ENCODE measurements around the gene COL5A1.

DNA sequence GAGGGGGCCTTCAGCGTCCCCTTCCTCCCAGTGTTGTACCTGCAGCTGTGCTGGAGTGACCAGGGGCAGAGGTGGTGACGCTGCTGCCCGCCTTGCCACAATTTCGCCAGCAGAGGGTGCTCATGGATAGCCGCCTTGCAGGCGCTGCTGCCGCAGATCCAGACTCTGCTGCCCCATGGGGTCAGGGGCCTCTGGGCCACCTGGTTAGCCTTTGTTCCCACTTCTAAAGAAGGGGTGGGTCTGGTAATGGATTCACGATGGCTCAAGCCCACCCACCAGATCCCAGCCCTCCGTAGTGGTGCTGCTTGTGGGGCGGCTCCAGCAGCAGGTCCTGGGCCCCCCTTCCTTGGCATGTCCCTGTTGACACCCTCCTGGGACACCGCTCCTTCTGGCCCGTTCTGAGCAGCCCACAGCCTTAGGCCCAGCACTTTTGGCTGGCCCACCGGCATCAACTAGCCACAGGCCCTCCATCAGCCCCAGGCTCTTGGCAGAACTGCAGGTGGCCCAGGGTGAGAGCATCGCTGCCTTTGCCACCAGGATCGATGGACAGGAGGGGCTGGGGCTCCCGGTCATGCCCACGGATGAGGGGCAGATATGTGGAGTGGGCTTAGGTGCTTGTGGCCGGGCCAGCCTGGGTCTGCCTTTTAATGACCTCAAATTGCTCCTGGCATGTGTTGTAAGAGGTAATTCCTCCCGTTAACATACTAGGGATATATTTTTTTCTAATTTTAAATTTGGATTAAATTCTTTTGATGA, 57.2 kb downstream of the COL5A1 start:
- no peak for TF ChIP-seq POLR2AphosphoS5 (IDR thresholded peaks at IDR 0.05; ENCODE audit: low read depth, low read length)
- no peak for TF ChIP-seq TAF1 (IDR thresholded peaks at IDR 0.05; ENCODE audit: borderline replicate concordance, insufficient read depth, low read length)

All from PFSK-1 (cell line).